AG09309 (cell line): ENCODE data around the gene KRT222.

Experiments
- DNase-seq: peaks from one replicate; pipeline ENCODE4 v3.0.0-alpha.2; 2010; ENCODE audit warnings: low read depth
- H3K4me3 ChIP-seq: 2 replicates; pipeline ENCODE4 v1.5.1; 2011; ENCODE audit warnings: mild to moderate bottlenecking, low read depth, low read length, moderate library complexity; ENCODE audit not compliant: control insufficient read depth
- CTCF ChIP-seq: IDR thresholded peaks from 2 replicates; pipeline ENCODE4 v1.5.1; 2011; ENCODE audit warnings: mild to moderate bottlenecking, low read depth, low read length, inconsistent platforms; ENCODE audit not compliant: insufficient read depth, control insufficient read depth; ENCODE audit errors: missing control alignments

KRT222 gene

GRCh38 chr17:40632216-40632615 is 32.8 kb downstream of the KRT222 start:
- no peak for TF ChIP-seq CTCF
- no peak for DNase-seq
- no peak overlapping the region for H3K4me3 ChIP-seq

GRCh38 chr17:40629842-40630241 is 35.1 kb downstream of the KRT222 start:
- no peak for TF ChIP-seq CTCF
- no peak overlapping the region for H3K4me3 ChIP-seq
- DNase-seq: no peak

- DNase-seq: no peak
- no peak for TF ChIP-seq CTCF
- no peak overlapping the region for H3K4me3 ChIP-seq
These were observed 39.7 kb downstream of the KRT222 start for GRCh38 chr17:40625311-40625710.

GRCh38 chr17:40623419-40624210 is 41.4 kb downstream of the KRT222 start:
- H3K4me3 ChIP-seq: no peak overlapping the region
- TF ChIP-seq CTCF: no peak
- DNase-seq: no peak

GRCh38 chr17:40622509-40622928 is 42.5 kb downstream of the KRT222 start:
- DNase-seq: no peak
- no peak overlapping the region for H3K4me3 ChIP-seq
- no peak for TF ChIP-seq CTCF

GRCh38 chr17:40621578-40621977 is 43.4 kb downstream of the KRT222 start:
- no peak overlapping the region for H3K4me3 ChIP-seq
- no peak for TF ChIP-seq CTCF
- no peak for DNase-seq
